Inflammatory macrophage (primary cell): ENCODE results near the gene NOTO.

Experiments used
- DNase-seq, 2 donors: peaks; one replicate each; pipeline ENCODE4 v3.0.0-alpha.2; 2020 to 2022

NOTO gene

GRCh38 chr2:73258186-73258912 is 56.0 kb downstream of the NOTO start:
- DNase-seq = no peak

- no peak for DNase-seq
These were observed 56.5 kb downstream of the NOTO start for GRCh38 chr2:73258913-73259215.

- no peak for DNase-seq
These were observed 56.9 kb downstream of the NOTO start for GRCh38 chr2:73259276-73259675.

- DNase-seq = no peak
These were observed 57.4 kb downstream of the NOTO start for GRCh38 chr2:73259704-73260337.

- peak; percentile 33 to 56 for DNase-seq
These were observed 58.1 kb downstream of the NOTO start for GRCh38 chr2:73260338-73260984.
